Activated CD4-positive, alpha-beta T cell treated with anti-CD3 and anti-CD28 coated beads, Interleukin-2, amount 10 ng/mL, durations not matched to agents 7 days and 5 days (primary cell): ENCODE data around the gene AUTS2. TPM values are rescaled to one million over a fixed set of nuclear protein-coding genes. Genes with fewer than 3 reads are reported as not detected.

Experiments
- CTCF ChIA-PET: fragments of 350-600 bp; sonication (Branson Sonifier 250); formaldehyde crosslinking; loops from one replicate; lab custom pipeline; 2021; ENCODE audit warnings: antibody characterized with exemption; lab: Charles Lee
- POLR2A ChIA-PET: fragments of 350-600 bp; sonication (Branson Sonifier 250); formaldehyde crosslinking; loops from one replicate; lab custom pipeline; 2021; ENCODE audit warnings: antibody characterized with exemption; lab: Charles Lee
- DNase-seq: peaks from one replicate; pipeline ENCODE4 v3.0.0-alpha.2; 2020
- H3K27ac Mint-ChIP-seq: one replicate; pipeline ENCODE4 v1.8.0; 2021; ENCODE audit warnings: mild to moderate bottlenecking, moderate library complexity, mixed read lengths
- H3K27me3 Mint-ChIP-seq: one replicate; pipeline ENCODE4 v1.8.0; 2021; ENCODE audit warnings: mixed read lengths
- H3K36me3 Mint-ChIP-seq: one replicate; pipeline ENCODE4 v1.8.0; 2021; ENCODE audit warnings: low read depth, mixed read lengths
- H3K4me1 Mint-ChIP-seq: one replicate; pipeline ENCODE4 v1.8.0; 2021; ENCODE audit warnings: mixed read lengths
- H3K4me3 Mint-ChIP-seq: one replicate; pipeline ENCODE4 v1.8.0; 2021; ENCODE audit warnings: mild to moderate bottlenecking, moderate library complexity, mixed read lengths
- H3K9me3 Mint-ChIP-seq: one replicate; pipeline ENCODE4 v1.8.0; 2021; ENCODE audit warnings: mixed read lengths
- total RNA-seq, 2 experiments: library from RNA; stranded (reverse); gene quantifications; one replicate each; pipeline ENCODE4 v1.2.3, GENCODE V29; 2021

AUTS2 gene
- total RNA-seq, 2 experiments from 2014 or later: 13.9 to 18.9 TPM

- no peak for DNase-seq
- Mint-ChIP-seq H3K4me3 (no peak overlapping the region), H3K27ac (no peak overlapping the region), H3K36me3 (no peaks in the 10 kb centered on the region), H3K4me1 (peaks cover 14% of the 10 kb centered on the region), H3K27me3 (no peaks in the 10 kb centered on the region), H3K9me3 (no peaks in the 10 kb centered on the region)
- ChIA-PET POLR2A (no interaction called here), CTCF (no interaction called here)
Measured at GRCh38 chr7:69743436-69743835, 145.2 kb downstream of the AUTS2 start.

- Mint-ChIP-seq H3K27ac (no peak overlapping the region), H3K27me3 (no peaks in the 10 kb centered on the region), H3K4me1 (peaks cover 9% of the 10 kb centered on the region), H3K4me3 (no peak overlapping the region), H3K36me3 (no peaks in the 10 kb centered on the region), H3K9me3 (no peaks in the 10 kb centered on the region)
- ChIA-PET POLR2A (no interaction called here), CTCF (no interaction called here)
- DNase-seq: no peak
Measured at GRCh38 chr7:69744026-69744425, 145.8 kb downstream of the AUTS2 start.

DNA sequence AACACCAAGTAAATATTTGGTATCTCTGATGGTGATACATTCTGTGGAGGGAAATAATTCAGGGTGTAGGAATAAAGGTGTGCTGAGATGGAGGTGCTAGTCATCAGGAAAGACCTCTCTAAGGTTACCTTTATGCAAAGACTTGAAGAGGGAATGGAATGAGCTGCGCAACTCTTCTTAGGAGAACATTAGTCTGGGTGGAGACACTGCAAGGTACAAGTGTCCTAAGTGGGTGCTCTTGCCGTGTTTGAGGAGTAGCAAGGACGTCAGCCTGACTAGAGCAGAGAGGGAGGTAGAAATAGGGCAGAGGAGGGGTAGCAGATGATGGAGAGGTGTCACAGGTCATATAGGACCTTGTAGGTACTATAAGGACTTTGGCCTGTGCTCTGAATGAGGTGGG is 148.1 kb downstream of the AUTS2 start:
- DNase-seq: no peak
- Mint-ChIP-seq H3K4me1 (no peaks in the 10 kb centered on the region), H3K9me3 (no peaks in the 10 kb centered on the region), H3K36me3 (no peaks in the 10 kb centered on the region), H3K4me3 (no peak overlapping the region), H3K27ac (no peak overlapping the region), H3K27me3 (no peaks in the 10 kb centered on the region)
- CTCF ChIA-PET: no interaction called here
- POLR2A ChIA-PET: no interaction called here

DNA sequence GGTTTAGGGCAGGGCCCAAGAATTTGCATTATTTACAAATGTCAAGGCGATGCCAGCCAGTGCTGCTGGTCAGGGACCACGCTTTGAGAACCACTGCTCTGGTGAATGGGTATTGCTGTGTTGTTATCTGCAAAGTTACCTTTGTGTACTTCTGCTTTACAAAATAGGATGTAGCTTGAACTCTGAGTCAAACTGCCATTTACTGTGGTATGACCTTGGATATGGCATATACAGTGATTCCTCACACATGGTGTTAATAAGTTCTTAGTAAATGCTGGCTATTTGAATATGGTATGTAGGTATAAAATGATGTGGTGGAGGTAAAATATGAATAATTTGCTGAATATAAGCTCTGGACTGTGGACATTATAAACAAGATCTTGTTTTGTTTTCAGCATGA is 148.9 kb downstream of the AUTS2 start:
- Mint-ChIP-seq H3K27me3 (no peaks in the 10 kb centered on the region), H3K4me3 (no peak overlapping the region), H3K36me3 (no peaks in the 10 kb centered on the region), H3K27ac (no peak overlapping the region), H3K4me1 (no peaks in the 10 kb centered on the region), H3K9me3 (no peaks in the 10 kb centered on the region)
- DNase-seq: no peak
- CTCF ChIA-PET: no interaction called here
- POLR2A ChIA-PET: no interaction called here

GRCh38 chr7:69748530-69748929 is 150.3 kb downstream of the AUTS2 start:
- H3K27ac Mint-ChIP-seq: no peak overlapping the region
- no peaks in the 10 kb centered on the region for H3K36me3 Mint-ChIP-seq
- no peak overlapping the region for H3K4me3 Mint-ChIP-seq
- H3K9me3 Mint-ChIP-seq: no peaks in the 10 kb centered on the region
- no peak for DNase-seq
- H3K4me1 Mint-ChIP-seq: no peaks in the 10 kb centered on the region
- CTCF ChIA-PET: interaction anchor here (1.1 kb wide), 1 partner anchor 10 kb away, joined by 3 read pairs; no protein-coding TSS in a partner anchor
- POLR2A ChIA-PET: no interaction called here
- H3K27me3 Mint-ChIP-seq: no peaks in the 10 kb centered on the region

DNA sequence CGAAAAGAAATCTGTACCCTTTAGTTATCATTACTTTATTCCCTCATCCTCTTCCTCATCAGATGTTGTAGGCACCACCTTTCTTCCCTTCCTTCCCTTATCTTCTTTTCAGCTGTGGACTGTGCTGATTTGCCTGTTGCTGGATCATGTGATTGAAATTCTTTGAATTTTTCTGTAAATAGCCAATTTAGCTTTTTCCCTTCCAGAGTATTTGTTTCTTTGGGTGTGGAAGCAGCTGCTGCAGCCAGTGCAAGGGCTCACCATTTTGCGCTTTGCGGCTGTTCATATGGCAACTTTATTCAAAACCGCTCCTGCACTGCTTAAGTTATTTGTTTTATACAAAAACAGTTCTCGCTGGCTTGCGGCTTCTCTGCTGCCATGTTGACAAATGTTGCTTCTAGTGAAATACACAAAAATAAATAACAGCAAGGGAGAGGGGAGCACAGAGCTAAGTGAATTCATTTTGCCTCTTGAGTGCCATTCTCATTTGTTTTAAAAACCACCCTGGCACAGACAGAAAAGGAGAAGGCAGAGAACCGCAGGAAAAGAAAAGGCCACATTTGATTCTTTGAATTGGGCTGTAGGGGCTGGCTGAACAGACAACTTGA is 151.2 kb downstream of the AUTS2 start:
- Mint-ChIP-seq H3K36me3 (no peaks in the 10 kb centered on the region), H3K9me3 (no peaks in the 10 kb centered on the region), H3K4me1 (no peaks in the 10 kb centered on the region), H3K27ac (no peak overlapping the region), H3K4me3 (no peak overlapping the region), H3K27me3 (no peaks in the 10 kb centered on the region)
- ChIA-PET CTCF (no interaction called here), POLR2A (no interaction called here)
- DNase-seq: no peak

GRCh38 chr7:69749994-69750393 is 151.7 kb downstream of the AUTS2 start:
- no peak overlapping the region for H3K4me3 Mint-ChIP-seq
- ChIA-PET POLR2A (no interaction called here), CTCF (no interaction called here)
- H3K9me3 Mint-ChIP-seq: no peaks in the 10 kb centered on the region
- no peak overlapping the region for H3K27ac Mint-ChIP-seq
- H3K36me3 Mint-ChIP-seq: no peaks in the 10 kb centered on the region
- no peaks in the 10 kb centered on the region for H3K4me1 Mint-ChIP-seq
- no peaks in the 10 kb centered on the region for H3K27me3 Mint-ChIP-seq
- DNase-seq: no peak

DNA sequence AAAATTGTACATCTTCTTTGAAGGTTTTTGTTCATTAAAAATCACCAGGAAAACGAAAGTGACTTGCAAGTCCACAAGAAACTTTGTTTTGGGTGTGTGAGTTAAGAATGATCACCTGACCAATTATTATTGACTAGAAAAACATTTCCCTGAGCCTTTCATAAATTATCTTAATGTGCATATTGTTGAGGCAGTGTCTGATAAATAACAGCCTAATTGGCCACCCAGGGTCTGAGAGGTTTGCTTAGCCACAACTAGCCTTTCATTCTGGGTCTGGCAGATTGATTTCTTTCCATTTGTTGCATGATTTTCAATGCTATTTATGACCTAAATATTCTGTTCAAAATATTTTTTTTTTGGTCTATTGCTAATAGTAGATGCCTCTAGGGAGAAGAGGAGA is 152.8 kb downstream of the AUTS2 start:
- Mint-ChIP-seq H3K27me3 (no peaks in the 10 kb centered on the region), H3K9me3 (no peaks in the 10 kb centered on the region), H3K4me3 (no peak overlapping the region), H3K4me1 (no peaks in the 10 kb centered on the region), H3K27ac (no peak overlapping the region), H3K36me3 (no peaks in the 10 kb centered on the region)
- ChIA-PET POLR2A (no interaction called here), CTCF (no interaction called here)
- no peak for DNase-seq

DNA sequence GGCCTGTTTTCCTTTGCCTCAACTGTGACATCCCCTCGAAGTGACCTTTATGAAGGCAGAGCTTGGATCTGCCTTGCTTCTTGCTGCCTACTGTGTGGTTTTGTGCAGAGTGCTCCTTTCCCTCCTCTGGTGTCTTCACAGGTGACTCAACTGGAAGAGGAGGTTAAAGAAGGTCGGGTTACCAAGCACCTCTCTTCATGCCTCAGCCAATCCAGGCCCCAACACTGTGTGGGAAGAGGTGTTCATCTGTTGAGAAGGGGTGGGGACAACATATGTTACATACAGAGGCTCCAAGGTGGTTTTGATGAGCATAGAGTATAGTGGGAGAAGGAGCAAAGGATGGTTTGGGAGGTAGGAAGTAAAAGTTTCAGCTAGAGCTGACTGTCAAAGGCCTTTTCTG is 155.7 kb downstream of the AUTS2 start:
- ChIA-PET CTCF (no interaction called here), POLR2A (no interaction called here)
- H3K4me3 Mint-ChIP-seq: no peak overlapping the region
- H3K4me1 Mint-ChIP-seq: no peaks in the 10 kb centered on the region
- DNase-seq: no peak
- no peaks in the 10 kb centered on the region for H3K36me3 Mint-ChIP-seq
- no peaks in the 10 kb centered on the region for H3K9me3 Mint-ChIP-seq
- no peak overlapping the region for H3K27ac Mint-ChIP-seq
- H3K27me3 Mint-ChIP-seq: no peaks in the 10 kb centered on the region

DNA sequence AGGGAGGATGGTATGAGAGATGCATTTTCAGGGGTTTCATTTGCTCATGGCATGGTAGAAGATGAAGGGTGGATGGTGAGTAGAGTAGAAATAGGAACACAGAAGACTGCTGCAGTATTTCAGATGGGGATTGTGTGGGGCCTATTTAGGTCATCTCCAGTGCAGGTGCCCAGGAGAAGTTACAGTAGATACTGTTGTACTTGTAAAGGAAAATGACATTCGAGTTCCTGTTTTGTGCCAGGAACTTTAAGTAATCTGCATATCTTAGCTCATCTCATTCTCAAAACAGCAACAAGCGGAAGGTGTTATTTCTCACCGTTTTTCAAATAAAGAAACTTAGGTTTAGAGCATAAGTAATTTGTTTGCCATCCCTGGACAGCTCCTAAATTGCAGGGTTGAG is 156.2 kb downstream of the AUTS2 start:
- Mint-ChIP-seq H3K9me3 (no peaks in the 10 kb centered on the region), H3K36me3 (no peaks in the 10 kb centered on the region), H3K4me1 (no peaks in the 10 kb centered on the region), H3K4me3 (no peak overlapping the region), H3K27ac (no peak overlapping the region), H3K27me3 (no peaks in the 10 kb centered on the region)
- ChIA-PET POLR2A (no interaction called here), CTCF (no interaction called here)
- DNase-seq: no peak

GRCh38 chr7:69756235-69756634 is 158.0 kb downstream of the AUTS2 start:
- H3K4me3 Mint-ChIP-seq: no peak overlapping the region
- DNase-seq: no peak
- ChIA-PET POLR2A (no interaction called here), CTCF (no interaction called here)
- H3K4me1 Mint-ChIP-seq: no peaks in the 10 kb centered on the region
- H3K9me3 Mint-ChIP-seq: no peaks in the 10 kb centered on the region
- H3K36me3 Mint-ChIP-seq: no peaks in the 10 kb centered on the region
- no peaks in the 10 kb centered on the region for H3K27me3 Mint-ChIP-seq
- H3K27ac Mint-ChIP-seq: no peak overlapping the region

DNA sequence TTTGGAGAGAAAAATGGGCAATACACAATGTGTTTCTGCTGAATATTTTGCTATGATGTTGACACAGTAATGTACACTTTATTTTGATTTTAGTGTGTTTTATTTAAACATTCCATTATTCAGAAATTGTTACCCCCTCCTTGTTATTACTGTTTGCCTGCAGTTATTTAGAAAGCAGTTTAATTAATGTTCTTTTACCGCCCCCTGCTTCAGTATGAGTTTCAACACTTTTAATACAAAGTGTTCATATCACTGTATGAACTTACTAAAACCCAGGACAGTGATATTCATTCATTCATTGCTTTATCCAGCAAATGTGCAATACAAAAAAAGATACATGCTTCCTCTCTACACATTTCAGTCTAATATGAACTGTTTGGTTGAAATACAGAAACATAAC is 159.3 kb downstream of the AUTS2 start:
- ChIA-PET CTCF (no interaction called here), POLR2A (no interaction called here)
- no peaks in the 10 kb centered on the region for H3K9me3 Mint-ChIP-seq
- no peak for DNase-seq
- H3K4me3 Mint-ChIP-seq: no peak overlapping the region
- H3K4me1 Mint-ChIP-seq: no peaks in the 10 kb centered on the region
- H3K27me3 Mint-ChIP-seq: no peaks in the 10 kb centered on the region
- no peak overlapping the region for H3K27ac Mint-ChIP-seq
- no peaks in the 10 kb centered on the region for H3K36me3 Mint-ChIP-seq

DNA sequence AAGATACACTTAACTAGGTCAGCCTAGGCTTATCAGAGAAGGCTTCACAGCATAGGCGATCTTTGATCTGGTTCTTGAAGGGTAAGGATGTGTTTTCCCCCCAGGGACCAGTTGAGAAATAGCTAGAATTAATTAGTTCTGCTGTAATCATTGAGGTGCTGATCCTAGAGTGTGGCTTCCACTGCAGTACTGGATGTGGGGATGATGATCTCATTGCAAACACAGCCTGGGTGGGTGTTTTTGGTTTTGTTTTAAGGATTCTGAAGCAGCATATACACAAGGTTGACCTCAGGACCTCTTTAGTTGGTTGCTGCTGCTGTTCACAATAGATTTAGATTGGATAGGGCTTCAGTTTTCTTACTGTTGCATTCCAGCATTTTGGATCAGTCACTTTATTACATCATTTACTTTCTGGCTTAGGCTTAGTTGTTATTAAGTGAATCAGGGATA is 159.7 kb downstream of the AUTS2 start:
- Mint-ChIP-seq H3K4me1 (no peaks in the 10 kb centered on the region), H3K36me3 (no peaks in the 10 kb centered on the region), H3K9me3 (no peaks in the 10 kb centered on the region), H3K4me3 (no peak overlapping the region), H3K27ac (no peak overlapping the region), H3K27me3 (no peaks in the 10 kb centered on the region)
- no peak for DNase-seq
- CTCF ChIA-PET: interaction anchor here (0.9 kb wide), 1 partner anchor 10 kb away, joined by 3 read pairs; no protein-coding TSS in a partner anchor
- POLR2A ChIA-PET: no interaction called here

- Mint-ChIP-seq H3K27me3 (no peaks in the 10 kb centered on the region), H3K4me1 (no peaks in the 10 kb centered on the region), H3K27ac (no peak overlapping the region), H3K36me3 (no peaks in the 10 kb centered on the region), H3K4me3 (no peak overlapping the region), H3K9me3 (no peaks in the 10 kb centered on the region)
- POLR2A ChIA-PET: no interaction called here
- no peak for DNase-seq
- CTCF ChIA-PET: no interaction called here
Measured at GRCh38 chr7:69759373-69759772, 161.1 kb downstream of the AUTS2 start.
